GM12873 (cell line): Measurements from ENCODE around the gene PPIB.

ENCODE experiments used
- CTCF ChIP-seq: IDR thresholded peaks from 2 replicates; pipeline ENCODE4 v1.5.1; 2012; ENCODE audit warnings: low read depth, mild to moderate bottlenecking, moderate library complexity, low read length, control low read depth; ENCODE audit not compliant: insufficient read depth; ENCODE audit errors: missing control alignments

Gene PPIB

GRCh38 chr15:64117759-64118487, 44.9 kb downstream of the PPIB start:
- TF ChIP-seq CTCF, result no peak

DNA sequence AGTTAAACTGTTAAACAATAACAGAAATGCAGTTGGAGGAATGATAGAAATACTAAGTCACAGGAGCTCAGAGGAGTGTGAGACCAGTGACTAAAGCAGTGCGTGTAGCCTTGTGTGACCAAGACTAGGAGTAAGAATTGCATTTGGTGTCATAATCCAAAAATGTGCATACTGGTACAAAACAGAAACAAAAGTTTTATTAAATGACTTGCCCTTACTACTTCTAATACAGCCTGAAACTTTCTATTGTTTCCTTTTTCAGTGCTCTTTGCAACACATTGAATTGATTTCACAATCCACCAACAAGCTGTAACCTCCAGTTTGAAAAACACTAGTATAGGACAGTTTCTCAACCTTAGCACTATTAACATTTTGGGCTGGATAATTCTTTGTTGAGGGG, 49.9 kb downstream of the PPIB start:
- no peak for TF ChIP-seq CTCF

- no peak for TF ChIP-seq CTCF
Measured at GRCh38 chr15:64112073-64112772, 50.6 kb downstream of the PPIB start.

- no peak for TF ChIP-seq CTCF
Measured at GRCh38 chr15:64111679-64112050, 51.2 kb downstream of the PPIB start.

DNA sequence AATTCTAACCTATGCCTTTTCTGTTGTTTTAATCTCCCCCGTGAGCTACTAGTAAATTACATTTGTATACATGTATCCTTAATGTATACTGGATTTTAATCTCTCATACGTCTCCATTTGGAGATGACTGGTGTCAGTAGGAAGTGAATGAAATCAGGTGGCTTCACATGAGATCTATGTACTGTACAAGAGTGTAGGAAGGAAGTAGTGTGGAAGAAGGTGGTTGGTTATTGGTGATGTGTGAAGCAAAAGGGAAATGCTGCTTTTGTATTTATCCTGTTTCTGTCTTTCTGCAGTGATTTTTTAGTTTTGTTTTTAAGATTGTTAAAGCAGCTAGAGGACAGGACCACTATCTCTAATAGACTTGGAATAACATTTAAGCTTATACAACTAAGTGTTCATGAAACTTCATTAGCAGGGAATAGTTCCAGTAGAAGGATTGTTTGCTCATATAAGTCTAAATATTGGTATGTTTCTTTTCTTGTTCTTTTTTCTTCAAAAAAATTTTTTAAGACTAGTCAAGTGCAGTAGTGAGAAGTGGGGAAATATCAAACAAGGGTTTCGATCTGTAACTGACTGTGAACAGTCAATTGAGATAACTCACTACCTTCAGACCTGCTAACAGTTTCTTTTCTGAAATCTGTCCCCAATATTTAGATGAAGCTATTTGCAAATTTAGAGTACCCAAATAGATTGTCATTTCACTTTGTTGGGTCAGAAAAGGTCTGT, 51.7 kb downstream of the PPIB start:
- TF ChIP-seq CTCF, result no peak

- no peak for TF ChIP-seq CTCF
Measured at GRCh38 chr15:64107337-64107736, 55.5 kb downstream of the PPIB start.
